Measurements from ENCODE around the gene DMC1. TPM values are rescaled to one million over a fixed set of nuclear protein-coding genes. Genes with fewer than 3 reads are reported as not detected.
"Not testable (repeated sequence)": the region's sequence is repeated elsewhere in the genome, so short reads cannot be mapped to it uniquely, and the experiment has no call there.

DMC1 gene
- 1 to 10 TPM in 1 of 2 donors, under 1 TPM in 1; 0.23 to 3.2 TPM for total RNA-seq

DNA sequence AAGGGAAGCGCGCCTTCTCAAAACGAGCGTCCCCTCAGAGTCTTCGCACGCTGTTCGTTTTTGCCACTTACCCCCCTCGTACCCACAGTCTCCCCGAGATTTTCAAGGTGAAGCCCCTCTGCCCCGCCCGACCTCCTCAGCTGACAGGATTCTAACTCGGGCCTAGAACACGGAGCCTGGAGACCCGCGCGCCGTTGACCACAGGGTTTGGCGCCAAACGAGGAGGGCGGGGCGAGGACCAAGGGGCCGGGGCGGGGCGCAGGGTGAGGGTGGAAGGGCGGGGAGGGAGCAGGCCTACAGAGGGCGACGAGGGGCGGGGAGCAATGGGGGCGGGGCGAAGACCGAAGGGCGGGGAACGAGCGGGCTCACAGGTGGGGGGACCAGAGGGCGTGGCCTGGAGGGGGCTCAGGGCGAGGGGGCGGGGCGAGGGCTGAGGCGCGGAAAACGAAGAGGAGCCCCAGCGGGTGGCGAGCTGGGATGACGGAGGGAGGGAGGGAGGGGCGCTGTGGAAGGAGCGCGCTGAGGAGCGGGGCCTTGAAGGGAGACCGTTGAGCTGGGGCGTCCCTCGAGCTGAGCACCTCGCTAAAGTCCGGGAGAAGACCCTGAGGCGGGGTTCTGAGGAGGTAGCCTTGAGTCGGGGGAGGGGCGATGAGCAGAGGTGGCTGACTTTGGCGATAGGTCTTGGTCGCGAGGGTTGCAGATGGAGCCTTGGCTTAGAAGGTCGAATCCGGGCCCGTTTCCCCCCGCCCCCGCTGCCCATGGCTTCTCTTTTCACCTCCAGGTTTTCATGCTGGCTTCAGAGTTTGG lies at the start of gene DMC1:
DMC1 (minus strand) TSS at position 212 of the 807 bp plus-strand sequence. CDS start 1,927 bp downstream, outside the sequence.
- Histone ChIP-seq H3K36me3 (no peaks in the 10 kb centered on the region), H3K9me3 (no peaks in the 10 kb centered on the region), H3K27me3 (replicated peaks; ENCODE audit: insufficient read depth) (no peaks in the 10 kb centered on the region), H3K4me3 (peak within 1 kb of the TSS; percentile 53 to 54), H3K4me1 (replicated peaks) (no peaks in the 10 kb centered on the region), H3K27ac (peak within 1 kb of the TSS; percentile 76 to 82)
- TF ChIP-seq POLR2A (IDR thresholded peaks at IDR 0.05) (peak; percentile 54), CTCF (IDR thresholded peaks at IDR 0.05) (no peak)
- 2% methylated on average over 51 of the region's 64 CpGs for WGBS
- intact Hi-C loops (cut with DNase I): loop anchor here (2.0 to 5.0 kb wide), 3 partner anchors 63 to 518 kb away; partner anchors contain the start of gene DDX17
- DNase-seq (ENCODE audit: low spot score): peak; percentile 93

GRCh38 chr22:38618682-38619081 lies 48.7 kb upstream of the DMC1 start:
- no peaks in the 10 kb centered on the region for H3K9me3 ChIP-seq
- no peak overlapping the region for H3K27ac ChIP-seq
- no peak for TF ChIP-seq POLR2AphosphoS5 (IDR thresholded peaks at IDR 0.05)
- no peak for TF ChIP-seq POLR2A (IDR thresholded peaks at IDR 0.05)
- no peak for TF ChIP-seq CTCF (IDR thresholded peaks at IDR 0.05)
- H3K4me3 ChIP-seq: no peak overlapping the region
- 96% methylated on average over 2 of the region's 2 CpGs for WGBS
- no peaks in the 10 kb centered on the region for H3K27me3 ChIP-seq (replicated peaks; ENCODE audit: insufficient read depth)
- intact Hi-C loops (cut with DNase I): no loop called here
- H3K36me3 ChIP-seq: no peaks in the 10 kb centered on the region
- H3K4me1 ChIP-seq (replicated peaks): no peaks in the 10 kb centered on the region
- no peak for DNase-seq (ENCODE audit: low spot score)

GRCh38 chr22:38618258-38618657 lies 48.3 kb upstream of the DMC1 start:
- Histone ChIP-seq H3K27ac (no peak overlapping the region), H3K36me3 (no peaks in the 10 kb centered on the region), H3K4me1 (replicated peaks) (no peaks in the 10 kb centered on the region), H3K4me3 (no peak overlapping the region), H3K9me3 (no peaks in the 10 kb centered on the region), H3K27me3 (replicated peaks; ENCODE audit: insufficient read depth) (no peaks in the 10 kb centered on the region)
- intact Hi-C loops (cut with DNase I): no loop called here
- no peak for DNase-seq (ENCODE audit: low spot score)
- TF ChIP-seq POLR2AphosphoS5 (IDR thresholded peaks at IDR 0.05) (no peak), POLR2A (IDR thresholded peaks at IDR 0.05) (no peak), CTCF (IDR thresholded peaks at IDR 0.05) (no peak)
- 95% methylated on average over 1 of the region's 1 CpG for WGBS

DNA sequence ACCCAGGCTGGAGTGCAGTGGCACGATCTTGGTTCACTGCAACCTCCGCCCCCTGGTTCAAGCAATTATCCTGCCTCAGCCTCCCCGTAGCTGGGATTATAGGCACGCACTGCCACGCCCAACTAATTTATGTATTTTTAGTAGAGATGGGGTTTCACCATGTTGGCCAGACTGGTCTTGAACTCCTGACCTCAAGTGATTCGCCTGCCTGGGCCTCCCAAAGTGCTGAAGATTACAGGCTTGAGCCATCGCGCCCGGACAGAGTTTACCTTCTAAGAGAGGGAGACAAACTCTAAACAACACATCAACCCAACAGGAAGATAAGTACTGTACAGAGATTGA lies 45.1 kb upstream of the DMC1 start:
- H3K27ac ChIP-seq: peak overlapping the region; percentile 14 to 55
- H3K4me1 ChIP-seq (replicated peaks); intact Hi-C loops (cut with DNase I); H3K9me3 ChIP-seq; H3K27me3 ChIP-seq (replicated peaks; ENCODE audit: insufficient read depth); DNase-seq (ENCODE audit: low spot score); H3K36me3 ChIP-seq; H3K4me3 ChIP-seq: not testable (repeated sequence)
- WGBS: 79% methylated on average over 9 of the region's 9 CpGs

- no peaks in the 10 kb centered on the region for H3K9me3 ChIP-seq
- H3K4me1 ChIP-seq (replicated peaks): peaks cover 4% of the 10 kb centered on the region
- no peak overlapping the region for H3K4me3 ChIP-seq
- H3K36me3 ChIP-seq: no peaks in the 10 kb centered on the region
- WGBS: 34% methylated on average over 4 of the region's 4 CpGs
- peak; percentile 15 for DNase-seq (ENCODE audit: low spot score)
- H3K27ac ChIP-seq: peak overlapping the region; percentile 14 to 55
- no peak for TF ChIP-seq POLR2A (IDR thresholded peaks at IDR 0.05)
- TF ChIP-seq POLR2AphosphoS5 (IDR thresholded peaks at IDR 0.05): peak; percentile 68
- intact Hi-C loops (cut with DNase I): no loop called here
- H3K27me3 ChIP-seq (replicated peaks; ENCODE audit: insufficient read depth): no peaks in the 10 kb centered on the region
Measured at GRCh38 chr22:38614332-38615063, 44.5 kb upstream of the DMC1 start.
